Right renal cortex interstitium (tissue), 3 donors: Measurements from ENCODE around the gene PLRG1. TPM values are rescaled to one million over a fixed set of nuclear protein-coding genes. Genes with fewer than 3 reads are reported as not detected.

Experiments
- DNase-seq, 3 donors: peaks; one replicate each; pipeline ENCODE4 v3.0.0-alpha.2; 2013; ENCODE audit warnings: low read depth in 3 of 3, low spot score in 2 of 3
- polyA plus RNA-seq, 3 donors: library from polyadenylated mRNA; unstranded; fragments of 120-200 nt; gene quantifications; one replicate each; pipeline ENCODE4 v1.2.1, GENCODE V29; 2013; ENCODE audit not compliant: insufficient read length in 3 of 3

PLRG1 gene
- polyA plus RNA-seq, 3 donors: 116 to 126 (median 125) TPM

DNA sequence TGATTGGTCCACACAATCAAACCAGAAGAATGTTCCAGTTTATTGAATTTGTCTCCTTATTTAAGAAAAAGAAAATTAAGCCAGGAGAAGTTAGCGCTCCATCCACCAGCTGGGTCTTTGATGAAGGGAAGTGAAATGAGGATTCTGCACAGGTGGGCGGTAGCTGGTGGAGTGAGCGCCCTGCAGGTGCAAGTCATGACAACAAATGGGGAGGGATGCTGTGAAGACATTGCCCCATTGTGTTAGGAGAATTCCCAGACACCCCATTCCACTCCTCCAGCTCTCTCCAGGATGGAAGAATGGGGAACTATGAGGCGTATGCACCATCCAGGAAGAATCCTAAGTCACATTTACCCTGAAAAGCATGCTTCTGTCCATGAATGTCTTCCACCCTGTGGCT is 22.9 kb downstream of the PLRG1 start:
- DNase-seq: no peak

DNA sequence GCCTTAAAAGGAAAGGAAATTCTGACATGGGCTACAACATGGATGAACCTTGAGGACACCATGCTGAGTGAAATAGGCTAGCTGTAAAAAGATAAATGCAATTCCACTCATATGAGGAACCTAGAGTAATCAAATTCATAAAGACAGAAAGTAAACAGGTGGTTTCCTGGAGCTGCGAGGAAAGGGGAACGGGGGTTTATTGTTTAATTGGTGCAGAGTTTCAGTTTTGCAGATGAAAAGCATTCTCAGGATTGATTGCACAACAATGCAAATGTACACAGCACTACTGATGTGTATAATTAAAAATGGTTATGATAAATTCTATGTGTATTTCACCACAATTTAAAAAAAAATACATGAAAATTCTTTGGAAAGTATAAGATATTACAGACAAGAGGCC is 24.0 kb downstream of the PLRG1 start:
- DNase-seq: no peak

DNA sequence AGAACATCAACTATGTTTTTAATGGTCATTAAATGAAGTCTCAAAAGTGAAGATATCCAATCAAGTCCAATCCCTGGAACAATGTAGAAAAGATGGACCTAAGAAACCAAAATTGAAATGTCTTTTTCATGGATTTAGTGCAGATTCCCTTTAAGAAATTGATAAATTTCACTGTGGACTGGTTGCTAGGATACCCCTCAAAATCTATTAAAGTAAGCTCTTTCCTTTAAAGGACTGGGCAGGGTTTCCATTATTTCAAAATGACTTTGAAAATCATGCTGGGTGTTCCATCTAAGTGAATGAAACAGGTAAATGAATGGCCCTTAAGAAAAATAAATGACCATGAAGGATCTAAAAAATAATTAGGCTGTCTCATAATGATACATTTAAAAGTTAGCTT is 28.6 kb downstream of the PLRG1 start:
- no peak for DNase-seq

DNA sequence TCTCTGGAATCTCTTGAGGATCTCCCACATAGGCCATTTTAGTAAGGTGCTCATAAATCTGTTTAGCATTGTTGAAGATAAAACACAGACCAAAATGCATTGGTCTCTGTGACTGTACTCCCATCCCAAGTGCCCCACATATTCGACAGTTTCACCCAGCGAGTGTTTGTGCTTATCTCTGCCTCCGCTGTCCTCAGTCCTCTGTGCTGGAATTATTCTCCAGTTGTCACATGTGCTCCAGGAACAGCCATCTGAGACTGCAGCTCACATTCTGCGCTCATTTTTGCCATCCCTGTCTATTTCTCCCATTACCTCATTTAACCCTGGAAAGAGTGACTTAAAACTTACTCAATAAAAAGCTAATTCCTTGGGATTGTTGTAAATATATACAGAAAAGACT is 31.0 kb downstream of the PLRG1 start:
- DNase-seq: no peak

DNA sequence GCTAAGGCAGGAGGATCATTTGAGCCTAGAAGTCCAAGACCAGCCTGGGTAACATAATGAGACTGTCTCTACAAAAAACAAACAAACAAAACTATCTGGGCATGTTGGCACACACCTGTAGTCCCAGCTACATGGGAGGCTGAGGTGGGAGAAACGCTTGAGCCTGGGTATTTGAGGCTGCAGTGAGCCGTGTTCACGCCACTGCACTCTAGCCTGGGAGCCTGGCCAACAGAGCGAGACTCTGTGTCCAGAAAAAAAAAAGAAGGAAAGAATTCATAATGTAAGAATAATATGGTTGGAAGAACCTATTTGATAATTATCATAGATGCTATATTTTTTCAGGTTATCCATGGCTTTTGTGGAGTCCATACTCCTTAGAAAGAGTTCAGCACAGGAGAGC is 32.6 kb downstream of the PLRG1 start:
- no peak for DNase-seq

GRCh38 chr4:154516318-154517029 is 33.7 kb downstream of the PLRG1 start:
- DNase-seq: no peak

DNA sequence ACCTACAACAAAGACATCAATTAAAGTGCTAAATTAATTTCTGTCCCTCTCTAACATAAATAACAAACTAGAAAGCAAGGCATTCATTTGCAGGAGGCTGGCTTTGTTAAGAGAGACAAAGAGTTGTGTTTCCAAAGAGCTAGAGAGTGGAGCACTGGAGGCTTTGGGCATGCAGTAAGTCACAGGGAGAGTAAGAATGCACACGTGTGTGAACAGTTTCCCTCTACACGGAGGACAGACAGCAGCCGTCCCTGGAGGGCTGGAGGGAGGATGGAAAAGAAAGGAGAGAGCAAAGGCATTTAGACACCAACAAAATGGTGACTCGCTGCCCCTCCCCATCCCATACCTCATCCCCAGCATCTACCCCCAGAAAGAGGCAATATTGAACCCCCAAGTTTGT is 38.2 kb downstream of the PLRG1 start:
- DNase-seq: no peak

GRCh38 chr4:154511548-154511947 is 38.7 kb downstream of the PLRG1 start:
- DNase-seq: no peak

- DNase-seq: no peak
Measured at GRCh38 chr4:154507156-154507555, 43.0 kb downstream of the PLRG1 start.

GRCh38 chr4:154506253-154506652 is 43.9 kb downstream of the PLRG1 start:
- peak in 1 of 3 donors; percentile 47 for DNase-seq

DNA sequence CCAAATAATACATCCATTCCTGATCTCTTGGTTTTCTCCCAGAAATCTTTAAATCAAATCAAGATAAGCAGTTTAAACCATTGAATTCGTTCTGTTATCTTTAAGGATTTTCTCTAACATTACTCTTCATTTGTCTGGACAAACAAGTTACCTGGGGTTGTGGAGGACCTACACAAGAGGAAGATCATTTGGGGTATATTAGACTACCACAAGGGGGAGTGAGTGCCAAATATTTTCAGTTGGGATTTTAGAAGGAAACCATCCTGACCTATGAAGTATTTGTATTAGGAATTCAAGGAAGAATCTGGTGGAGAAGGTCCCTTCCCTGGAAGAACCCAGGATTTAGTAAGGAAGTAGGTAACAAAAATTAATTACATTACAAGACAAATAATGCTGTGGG is 46.6 kb downstream of the PLRG1 start:
- DNase-seq: no peak

DNA sequence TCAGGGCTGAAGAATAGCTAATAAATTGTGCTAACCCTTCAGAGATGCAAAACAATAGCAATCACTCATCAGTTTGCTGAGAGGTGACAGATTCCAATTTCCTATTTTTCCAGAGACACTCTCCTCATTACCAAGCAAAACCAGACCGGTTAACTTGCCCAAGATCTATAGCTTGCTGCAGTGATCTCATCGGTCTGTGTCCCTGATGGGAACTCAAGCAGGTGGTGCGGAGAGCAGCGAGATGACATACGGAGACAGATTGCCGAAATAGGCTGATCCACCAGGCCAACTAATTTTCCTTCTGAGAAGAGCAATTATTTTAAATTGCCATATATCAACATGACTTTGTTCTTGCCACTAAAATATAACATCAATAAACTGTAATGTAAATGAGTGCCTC is 48.1 kb downstream of the PLRG1 start:
- no peak for DNase-seq

DNA sequence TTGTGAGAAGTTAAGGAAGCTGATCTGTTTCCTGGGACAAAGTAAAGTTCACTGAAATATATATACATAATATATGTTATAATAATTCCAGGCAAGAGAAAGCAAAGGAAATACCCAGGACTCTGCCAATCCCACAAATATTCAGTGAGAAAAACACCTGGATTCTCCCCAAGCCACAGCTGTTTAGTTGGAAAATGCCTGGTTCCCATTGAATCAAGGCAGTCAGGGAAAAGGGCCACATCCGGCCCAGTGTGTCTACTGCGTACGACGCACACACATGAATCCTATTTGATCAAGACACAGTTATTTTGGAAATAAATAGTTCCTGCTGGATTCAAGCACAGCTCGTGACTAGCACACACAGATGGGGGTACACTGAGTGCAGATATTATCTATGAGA is 52.3 kb downstream of the PLRG1 start:
- DNase-seq: no peak

DNA sequence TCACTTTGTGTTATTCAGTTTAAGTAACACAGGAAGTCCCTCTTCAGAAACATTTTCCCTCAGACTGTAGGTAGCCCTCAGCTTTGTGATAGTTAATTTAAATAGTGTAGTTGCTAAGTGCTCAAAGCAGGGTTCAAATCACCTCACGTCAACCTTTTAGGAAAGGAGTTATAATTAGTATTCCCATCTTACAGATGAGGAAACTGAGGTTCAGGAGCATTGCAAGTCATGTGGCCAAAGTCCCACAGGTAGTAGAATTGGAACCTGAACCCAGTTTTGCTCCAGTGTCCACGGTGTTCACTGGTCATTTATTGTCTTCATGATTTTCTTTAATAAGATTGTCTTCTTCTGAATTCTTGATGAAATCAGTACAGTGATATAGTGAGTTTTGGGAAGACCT is 54.3 kb downstream of the PLRG1 start:
- no peak for DNase-seq

DNA sequence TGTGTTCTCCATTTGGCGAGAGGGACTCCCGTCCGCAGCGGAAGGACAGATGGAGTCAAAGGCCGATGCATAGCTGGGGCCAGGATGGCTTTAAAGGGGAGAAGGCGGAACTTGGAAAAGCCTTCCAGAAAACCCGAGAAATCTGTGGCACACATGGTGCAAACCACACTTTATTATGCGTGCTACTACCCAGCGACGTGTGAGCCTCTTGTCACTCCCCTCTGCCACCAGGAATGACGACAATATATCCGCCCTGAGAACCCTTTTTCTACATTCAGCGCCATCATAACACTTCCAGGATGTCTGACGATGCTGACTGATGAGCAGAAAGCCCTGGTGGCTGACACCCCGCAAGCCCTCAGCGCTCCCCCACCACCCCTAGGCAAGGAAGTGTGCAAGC is 57.9 kb downstream of the PLRG1 start:
- no peak for DNase-seq

DNA sequence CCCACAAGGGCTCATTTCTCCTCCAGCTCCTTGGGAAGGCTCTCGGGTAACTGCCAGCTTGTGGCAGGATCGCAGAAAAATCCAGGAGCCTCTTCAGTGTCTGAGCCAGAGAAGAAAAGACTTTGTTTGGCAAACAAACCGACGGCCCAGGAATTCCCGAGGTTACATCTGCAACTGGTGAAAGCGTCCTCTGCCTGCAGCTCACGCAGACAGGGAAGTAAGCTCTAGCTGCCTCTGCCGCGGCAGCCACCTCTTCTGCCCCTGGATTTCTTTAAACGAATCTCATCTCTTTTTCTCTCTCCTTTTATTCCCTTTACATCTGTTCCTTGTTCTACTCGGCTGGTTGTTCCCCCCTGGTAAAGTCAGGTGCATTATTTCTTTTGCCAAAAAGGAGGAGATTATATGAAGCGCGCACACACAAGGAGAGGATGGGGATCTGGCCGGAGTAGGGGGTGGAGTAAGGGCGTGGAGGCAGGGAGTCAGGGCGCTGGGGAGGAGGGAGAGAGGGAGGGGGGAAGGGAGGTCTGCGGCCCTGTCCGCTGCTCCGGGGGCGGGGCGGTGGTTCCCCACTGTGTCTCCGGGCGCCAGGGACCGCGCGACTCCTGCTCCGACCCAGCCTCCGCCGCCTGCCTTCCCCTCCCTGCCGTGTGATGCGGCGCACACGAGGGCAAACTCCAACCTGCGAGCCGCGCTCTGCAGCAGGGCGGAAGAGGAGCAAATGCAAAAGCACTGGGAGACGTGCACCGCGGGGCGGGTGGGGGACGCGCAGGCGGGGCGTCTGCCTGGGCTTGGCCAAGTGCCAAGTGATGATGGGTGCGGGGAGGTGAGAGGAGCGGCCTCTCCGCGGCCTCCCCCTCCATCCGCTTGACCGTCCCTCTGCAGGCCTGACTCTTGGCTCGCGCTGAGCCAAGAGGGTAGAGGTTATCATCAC is 58.6 kb downstream of the PLRG1 start, which contains the start of gene DCHS2:
Gene DCHS2 (minus strand): TSS at position 459 of the 931 bp plus-strand sequence. CDS start 444 bp downstream, at position 15.
- no peak for DNase-seq

DNA sequence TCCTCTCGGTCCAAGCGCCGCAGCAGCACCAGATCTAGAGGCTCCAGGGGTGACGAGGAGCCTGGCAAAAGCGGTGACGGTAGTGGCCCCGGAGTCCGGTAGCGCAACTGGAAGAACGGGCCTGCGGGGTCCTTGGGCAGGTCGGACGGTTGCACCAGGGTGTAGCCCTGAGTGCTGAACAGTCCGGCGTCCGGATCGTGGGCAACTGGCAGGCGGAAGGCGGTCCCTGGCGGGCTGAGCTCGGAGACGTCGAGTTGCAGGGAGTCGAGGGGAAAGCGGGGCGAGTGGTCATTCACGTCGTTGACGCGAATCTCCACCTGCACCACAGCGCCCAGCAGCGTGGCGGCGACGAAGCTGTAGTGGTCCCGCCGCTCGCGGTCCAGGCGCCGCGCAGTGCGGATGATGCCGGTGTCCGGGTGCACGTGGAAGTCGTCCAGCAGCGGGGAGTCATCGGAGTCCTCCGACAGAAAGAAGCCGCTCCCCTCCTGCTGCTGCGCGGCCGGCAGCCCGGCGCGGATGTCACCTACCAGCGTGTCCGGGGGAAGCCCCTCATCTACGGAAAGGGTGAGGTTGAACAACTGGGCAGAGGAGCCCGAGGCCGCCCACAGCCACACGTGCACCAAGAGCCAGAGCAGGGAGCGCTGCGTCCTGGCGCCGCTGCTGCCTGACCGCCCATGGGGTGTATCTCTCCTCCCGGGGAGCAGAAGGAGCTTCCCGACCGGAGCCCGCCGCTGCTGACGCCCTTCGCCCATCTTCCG is 59.4 kb downstream of the PLRG1 start:
- DNase-seq: no peak

GRCh38 chr4:154490234-154490582 is 60.0 kb downstream of the PLRG1 start:
- no peak for DNase-seq

DNA sequence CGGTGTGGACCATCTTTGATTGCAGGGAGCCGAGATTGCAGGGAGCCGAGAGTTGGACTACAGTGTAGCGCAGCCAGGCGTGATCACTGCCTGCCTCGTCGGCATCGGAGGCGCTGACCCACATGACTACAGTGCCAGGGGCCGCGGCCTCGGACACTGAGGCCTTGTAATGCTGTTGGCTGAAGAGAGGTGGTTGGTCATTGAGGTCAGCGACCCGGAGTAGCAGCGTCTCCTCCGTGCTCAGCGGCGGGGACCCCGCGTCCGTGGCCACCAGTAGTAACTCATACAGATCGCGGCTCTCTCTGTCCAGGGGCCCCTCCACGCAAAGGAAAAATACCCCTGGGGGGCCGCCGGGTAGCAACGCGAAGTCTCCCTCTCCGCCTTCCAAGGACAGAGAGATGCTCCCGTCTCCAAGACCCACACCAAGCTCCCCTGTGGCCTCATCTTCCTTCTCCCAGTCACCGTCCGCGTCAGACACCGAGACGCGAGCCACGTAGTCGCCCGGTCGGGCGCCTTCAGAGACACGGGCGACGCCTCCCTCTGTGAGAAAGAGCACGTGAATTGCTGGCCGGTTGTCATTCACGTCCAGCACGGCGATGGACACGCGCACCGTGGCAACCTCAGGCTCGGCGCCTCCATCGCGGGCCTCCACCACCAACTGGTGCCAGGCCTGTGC is 60.5 kb downstream of the PLRG1 start:
- no peak for DNase-seq

DNA sequence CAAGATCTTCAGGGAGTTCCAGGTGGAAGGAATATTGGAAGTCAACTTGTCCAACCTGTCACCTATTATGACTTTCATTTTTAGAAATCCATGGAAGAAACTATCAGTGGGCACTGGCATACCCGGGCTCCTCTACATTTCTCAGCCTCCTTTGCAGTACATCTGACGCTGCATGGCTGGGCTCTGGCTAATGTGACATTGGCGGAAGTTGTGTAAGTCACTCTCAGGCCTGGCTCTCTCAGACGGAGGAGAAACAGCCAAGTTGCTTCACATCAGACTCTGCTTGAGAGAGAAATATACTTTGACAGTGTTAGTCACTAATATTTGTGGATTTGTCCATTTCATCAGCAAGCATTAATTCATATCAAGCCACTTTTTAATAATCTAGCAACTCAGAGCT is 63.1 kb downstream of the PLRG1 start:
- DNase-seq: no peak
